Activated naive CD4-positive, alpha-beta T cell treated with anti-CD3 and anti-CD28 coated beads, Interleukin-2, amount 10 ng/mL, durations not matched to agents 7 days and 5 days (primary cell): Measurements from ENCODE around the gene CALM1.

Experiments used
- CTCF ChIA-PET: fragments of 350-600 bp; sonication (Branson Sonifier 250); formaldehyde crosslinking; loops from one replicate; lab custom pipeline; 2021; ENCODE audit warnings: antibody characterized with exemption; lab: Charles Lee
- DNase-seq: peaks from one replicate; pipeline ENCODE4 v3.0.0-alpha.2; 2020
- H3K27ac Mint-ChIP-seq: one replicate; pipeline ENCODE4 v1.8.0; 2021; ENCODE audit warnings: mild to moderate bottlenecking, moderate library complexity, mixed read lengths
- H3K27me3 Mint-ChIP-seq: one replicate; pipeline ENCODE4 v1.8.0; 2021; ENCODE audit warnings: mild to moderate bottlenecking, mixed read lengths
- H3K36me3 Mint-ChIP-seq: one replicate; pipeline ENCODE4 v1.8.0; 2021; ENCODE audit warnings: mixed read lengths
- H3K4me1 Mint-ChIP-seq: one replicate; pipeline ENCODE4 v1.8.0; 2021; ENCODE audit warnings: mixed read lengths
- H3K4me3 Mint-ChIP-seq: one replicate; pipeline ENCODE4 v1.8.0; 2021; ENCODE audit warnings: mild to moderate bottlenecking, moderate library complexity, mixed read lengths
- H3K9me3 Mint-ChIP-seq: one replicate; pipeline ENCODE4 v1.8.0; 2021; ENCODE audit warnings: mixed read lengths

The CALM1 gene

GRCh38 chr14:90427848-90428426, 31.1 kb downstream of the CALM1 start:
- CTCF ChIA-PET = no interaction called here

GRCh38 chr14:90428676-90429075, 31.8 kb downstream of the CALM1 start:
- Mint-ChIP-seq H3K27ac (no peak overlapping the region), H3K4me1 (no peaks in the 10 kb centered on the region), H3K9me3 (no peaks in the 10 kb centered on the region), H3K4me3 (no peak overlapping the region), H3K36me3 (no peaks in the 10 kb centered on the region), H3K27me3 (peaks cover 5% of the 10 kb centered on the region)
- CTCF ChIA-PET = no interaction called here
- no peak for DNase-seq

More at GRCh38 chr14:90427848-90428426, 31.1 kb downstream of the CALM1 start:
- DNase-seq = no peak
- Mint-ChIP-seq H3K9me3 (no peaks in the 10 kb centered on the region), H3K36me3 (no peaks in the 10 kb centered on the region), H3K27me3 (peaks cover 5% of the 10 kb centered on the region), H3K4me1 (no peaks in the 10 kb centered on the region), H3K4me3 (no peak overlapping the region), H3K27ac (no peak overlapping the region)

- no peaks in the 10 kb centered on the region for H3K36me3 Mint-ChIP-seq
- H3K4me1 Mint-ChIP-seq = no peaks in the 10 kb centered on the region
- H3K9me3 Mint-ChIP-seq = no peaks in the 10 kb centered on the region
- H3K27me3 Mint-ChIP-seq = peaks cover 5% of the 10 kb centered on the region
- no peak for DNase-seq
- CTCF ChIA-PET = no interaction called here
- H3K27ac Mint-ChIP-seq = no peak overlapping the region
- no peak overlapping the region for H3K4me3 Mint-ChIP-seq
Measured at GRCh38 chr14:90429236-90429635, 32.4 kb downstream of the CALM1 start.

GRCh38 chr14:90429754-90430153, 32.9 kb downstream of the CALM1 start:
- no peaks in the 10 kb centered on the region for H3K36me3 Mint-ChIP-seq
- H3K4me1 Mint-ChIP-seq = no peaks in the 10 kb centered on the region
- H3K9me3 Mint-ChIP-seq = no peaks in the 10 kb centered on the region
- CTCF ChIA-PET = no interaction called here
- H3K27ac Mint-ChIP-seq = no peak overlapping the region
- peaks cover 5% of the 10 kb centered on the region for H3K27me3 Mint-ChIP-seq
- no peak overlapping the region for H3K4me3 Mint-ChIP-seq
- DNase-seq = no peak

GRCh38 chr14:90434370-90435020, 37.7 kb downstream of the CALM1 start:
- Mint-ChIP-seq H3K9me3 (no peaks in the 10 kb centered on the region), H3K27ac (no peak overlapping the region), H3K36me3 (no peaks in the 10 kb centered on the region), H3K27me3 (no peaks in the 10 kb centered on the region), H3K4me3 (no peak overlapping the region), H3K4me1 (no peaks in the 10 kb centered on the region)
- DNase-seq = no peak
- CTCF ChIA-PET = no interaction called here

- Mint-ChIP-seq H3K4me3 (no peak overlapping the region), H3K27me3 (peaks cover 7% of the 10 kb centered on the region), H3K9me3 (no peaks in the 10 kb centered on the region), H3K36me3 (no peaks in the 10 kb centered on the region), H3K4me1 (peaks cover 2% of the 10 kb centered on the region), H3K27ac (no peak overlapping the region)
- CTCF ChIA-PET = no interaction called here
- DNase-seq = no peak
Measured at GRCh38 chr14:90438841-90439240, 42.0 kb downstream of the CALM1 start.

GRCh38 chr14:90440021-90440451, 43.2 kb downstream of the CALM1 start:
- peaks cover 2% of the 10 kb centered on the region for H3K4me1 Mint-ChIP-seq
- no peaks in the 10 kb centered on the region for H3K36me3 Mint-ChIP-seq
- CTCF ChIA-PET = no interaction called here
- H3K9me3 Mint-ChIP-seq = no peaks in the 10 kb centered on the region
- peaks cover 8% of the 10 kb centered on the region for H3K27me3 Mint-ChIP-seq
- H3K4me3 Mint-ChIP-seq = no peak overlapping the region
- H3K27ac Mint-ChIP-seq = no peak overlapping the region
- no peak for DNase-seq

- no peaks in the 10 kb centered on the region for H3K9me3 Mint-ChIP-seq
- CTCF ChIA-PET = no interaction called here
- H3K27me3 Mint-ChIP-seq = peaks cover 8% of the 10 kb centered on the region
- no peak overlapping the region for H3K27ac Mint-ChIP-seq
- H3K4me1 Mint-ChIP-seq = peaks cover 2% of the 10 kb centered on the region
- H3K36me3 Mint-ChIP-seq = no peaks in the 10 kb centered on the region
- no peak overlapping the region for H3K4me3 Mint-ChIP-seq
- DNase-seq = no peak
Measured at GRCh38 chr14:90440592-90440991, 43.8 kb downstream of the CALM1 start.

GRCh38 chr14:90442388-90442787, 45.6 kb downstream of the CALM1 start:
- CTCF ChIA-PET = no interaction called here
- H3K27me3 Mint-ChIP-seq = peaks cover 9% of the 10 kb centered on the region
- H3K27ac Mint-ChIP-seq = no peak overlapping the region
- no peaks in the 10 kb centered on the region for H3K36me3 Mint-ChIP-seq
- H3K4me1 Mint-ChIP-seq = peaks cover 2% of the 10 kb centered on the region
- DNase-seq = no peak
- H3K9me3 Mint-ChIP-seq = no peaks in the 10 kb centered on the region
- no peak overlapping the region for H3K4me3 Mint-ChIP-seq

GRCh38 chr14:90443161-90444076, 46.6 kb downstream of the CALM1 start:
- no peak overlapping the region for H3K4me3 Mint-ChIP-seq
- peaks cover 16% of the 10 kb centered on the region for H3K27me3 Mint-ChIP-seq
- no peak overlapping the region for H3K27ac Mint-ChIP-seq
- H3K36me3 Mint-ChIP-seq = no peaks in the 10 kb centered on the region
- no peaks in the 10 kb centered on the region for H3K9me3 Mint-ChIP-seq
- peaks cover 2% of the 10 kb centered on the region for H3K4me1 Mint-ChIP-seq
- CTCF ChIA-PET = interaction anchor here (1.0 kb wide), 1 partner anchor 254 kb away, joined by 4 read pairs; no protein-coding TSS in a partner anchor
- no peak for DNase-seq

GRCh38 chr14:90444077-90444696, 47.4 kb downstream of the CALM1 start:
- no peak overlapping the region for H3K27ac Mint-ChIP-seq
- CTCF ChIA-PET = interaction anchor here (1.0 kb wide), 1 partner anchor 253 kb away, joined by 4 read pairs; no protein-coding TSS in a partner anchor
- no peaks in the 10 kb centered on the region for H3K36me3 Mint-ChIP-seq
- no peaks in the 10 kb centered on the region for H3K9me3 Mint-ChIP-seq
- no peak overlapping the region for H3K4me3 Mint-ChIP-seq
- H3K4me1 Mint-ChIP-seq = peaks cover 2% of the 10 kb centered on the region
- peaks cover 16% of the 10 kb centered on the region for H3K27me3 Mint-ChIP-seq
- DNase-seq = no peak

GRCh38 chr14:90445011-90445410, 48.2 kb downstream of the CALM1 start:
- Mint-ChIP-seq H3K27ac (no peak overlapping the region), H3K9me3 (no peaks in the 10 kb centered on the region), H3K4me1 (peaks cover 2% of the 10 kb centered on the region), H3K36me3 (no peaks in the 10 kb centered on the region), H3K4me3 (no peak overlapping the region), H3K27me3 (peaks cover 19% of the 10 kb centered on the region)
- CTCF ChIA-PET = no interaction called here
- no peak for DNase-seq

- no peak for DNase-seq
- Mint-ChIP-seq H3K9me3 (no peaks in the 10 kb centered on the region), H3K27ac (no peak overlapping the region), H3K27me3 (peaks cover 20% of the 10 kb centered on the region), H3K4me3 (no peak overlapping the region), H3K4me1 (peaks cover 2% of the 10 kb centered on the region), H3K36me3 (no peaks in the 10 kb centered on the region)
- CTCF ChIA-PET = no interaction called here
Measured at GRCh38 chr14:90446405-90446804, 49.6 kb downstream of the CALM1 start.
